OCI-LY7 (cell line): ENCODE measurements around the gene SALL1. TPM values are rescaled to one million over a fixed set of nuclear protein-coding genes. Genes with fewer than 3 reads are reported as not detected.

Source experiments
- BruUV-seq: library from RNA; stranded (reverse); fragments of 400-500 nt; replicated peaks from 2 replicates; lab custom pipeline; 2021; lab: Mats Ljungman, UMichigan
- CTCF ChIA-PET: fragments of 300-600 bp; sonication (Branson Sonifier 250); formaldehyde crosslinking; loops from one replicate; lab custom pipeline; 2022; ENCODE audit warnings: antibody characterized with exemption; ENCODE audit not compliant: unreplicated experiment; lab: Charles Lee
- POLR2A ChIA-PET: fragments of 300-600 bp; sonication (Branson Sonifier 250); formaldehyde crosslinking; loops from one replicate; lab custom pipeline; 2022; ENCODE audit warnings: antibody characterized with exemption; lab: Charles Lee
- DNase-seq: peaks from one replicate; pipeline ENCODE4 v3.0.0-alpha.2; 2015; ENCODE audit warnings: low spot score
- H2AFZ ChIP-seq: fragments of 200-600 bp; sonication (generic), shearing (Covaris generic); 2 replicates; pipeline ENCODE4 v1.6.1; 2014; ENCODE audit warnings: mild to moderate bottlenecking, antibody characterized with exemption, low read length, moderate library complexity
- H3K27ac ChIP-seq: fragments of 200-600 bp; sonication (generic); 2 replicates; pipeline ENCODE4 v1.5.1; 2014; ENCODE audit warnings: mixed run types, low read depth, mild to moderate bottlenecking, moderate library complexity, low read length, inconsistent platforms; ENCODE audit not compliant: poor library complexity, severe bottlenecking
- H3K36me3 ChIP-seq: fragments of 200-600 bp; sonication (generic); 2 replicates; pipeline ENCODE4 v1.6.1; 2014; ENCODE audit warnings: mild to moderate bottlenecking, antibody characterized with exemption, low read length, moderate library complexity, mixed read lengths; ENCODE audit not compliant: insufficient read depth
- H3K4me1 ChIP-seq: fragments of 200-600 bp; sonication (generic); 2 replicates; pipeline ENCODE4 v1.5.1; 2014; ENCODE audit warnings: mild to moderate bottlenecking, low read length; ENCODE audit not compliant: insufficient read depth, poor library complexity, severe bottlenecking
- H3K4me2 ChIP-seq: fragments of 200-600 bp; sonication (generic); 2 replicates; pipeline ENCODE4 v1.6.1; 2014; ENCODE audit warnings: mild to moderate bottlenecking, low read length
- H3K4me3 ChIP-seq: fragments of 200-600 bp; sonication (generic); 2 replicates; pipeline ENCODE4 v1.5.1; 2014; ENCODE audit warnings: mild to moderate bottlenecking, low read depth, low read length; ENCODE audit not compliant: poor library complexity, severe bottlenecking
- H3K79me2 ChIP-seq: fragments of 200-600 bp; sonication (generic); 2 replicates; pipeline ENCODE4 v1.6.1; 2016; ENCODE audit warnings: low read depth, mild to moderate bottlenecking, low read length, moderate library complexity, mixed read lengths; ENCODE audit not compliant: insufficient read depth
- H3K9me2 ChIP-seq: fragments of 200-600 bp; sonication (generic); 2 replicates; pipeline ENCODE4 v1.6.1; 2016; ENCODE audit warnings: mild to moderate bottlenecking, low read length, mixed read lengths; ENCODE audit not compliant: insufficient read depth
- H3K9me3 ChIP-seq: fragments of 200-600 bp; sonication (generic); 2 replicates; pipeline ENCODE4 v1.6.1; 2014; ENCODE audit warnings: mild to moderate bottlenecking, mixed run types, low read length, mixed read lengths
- H4K20me1 ChIP-seq: fragments of 200-600 bp; sonication (generic); 2 replicates; pipeline ENCODE4 v1.6.1; 2014; ENCODE audit warnings: mild to moderate bottlenecking, antibody characterized with exemption, low read length, moderate library complexity, mixed read lengths; ENCODE audit not compliant: insufficient read depth
- CTCF ChIP-seq: fragments of 200-600 bp; sonication (generic); conservative IDR thresholded peaks from 2 replicates; pipeline ENCODE4 v1.5.1; 2014; ENCODE audit warnings: mild to moderate bottlenecking, antibody characterized with exemption, low read length, moderate library complexity, mixed read lengths
- EZH2phosphoT487 ChIP-seq: fragments of 200-600 bp; sonication (generic); IDR thresholded peaks from 2 replicates; pipeline ENCODE4 v1.6.1; 2018; ENCODE audit warnings: low read depth, borderline replicate concordance, mild to moderate bottlenecking, mixed run types, antibody characterized with exemption, low read length, moderate library complexity, mixed read lengths
- intact Hi-C: fragments of 100-400 bp; cut with micrococcal nuclease; formaldehyde crosslinking; loops from one replicate; pipeline ENCODE4 v1.10.0; 2022; ENCODE audit not compliant: unreplicated experiment
- total RNA-seq, 2 experiments: library from RNA; depleted of rRNA in 1 of 2; stranded (reverse); fragments of >200 nt in 1 of 2; shearing (Covaris generic) in 1 of 2; gene quantifications; 2 replicates each; pipeline ENCODE4 v1.2.3, GENCODE V29; 2014 to 2022

Gene SALL1
- total RNA-seq, 2 experiments from 2014 or later: not detected

- H3K9me2 ChIP-seq: no peaks in the 10 kb centered on the region
- no peaks in the 10 kb centered on the region for H3K4me1 ChIP-seq
- no peaks in the 10 kb centered on the region for H3K9me3 ChIP-seq
- no peak overlapping the region for H2AFZ ChIP-seq
- ChIA-PET CTCF (no interaction called here), POLR2A (no interaction called here)
- no TSS peak for BruUV-seq
- no peak overlapping the region for H3K4me2 ChIP-seq
- no peak overlapping the region for H3K27ac ChIP-seq
- no peaks in the 10 kb centered on the region for H3K36me3 ChIP-seq
- no peak for DNase-seq
- no peaks in the 10 kb centered on the region for H3K79me2 ChIP-seq
- no peaks in the 10 kb centered on the region for H4K20me1 ChIP-seq
- H3K4me3 ChIP-seq: no peak overlapping the region
- TF ChIP-seq CTCF (no peak), EZH2phosphoT487 (no peak)
- intact Hi-C loops: no loop called here
Observed at GRCh38 chr16:51149251-51149661, 1.8 kb downstream of the SALL1 start.

- Histone ChIP-seq H3K9me2 (no peaks in the 10 kb centered on the region), H3K4me3 (no peak overlapping the region), H3K79me2 (no peaks in the 10 kb centered on the region), H3K9me3 (no peaks in the 10 kb centered on the region), H3K36me3 (no peaks in the 10 kb centered on the region), H3K4me1 (no peaks in the 10 kb centered on the region), H3K27ac (no peak overlapping the region), H4K20me1 (no peaks in the 10 kb centered on the region), H2AFZ (no peak overlapping the region), H3K4me2 (no peak overlapping the region)
- no peak for DNase-seq
- no TSS peak for BruUV-seq
- TF ChIP-seq CTCF (no peak), EZH2phosphoT487 (no peak)
- POLR2A ChIA-PET: interaction anchor here (0.8 kb wide), 1 partner anchor 16 kb away, joined by 3 read pairs; no protein-coding TSS in a partner anchor
- intact Hi-C loops: no loop called here
- CTCF ChIA-PET: no interaction called here
Observed at GRCh38 chr16:51148678-51149228, 2.3 kb downstream of the SALL1 start.

- no peak overlapping the region for H2AFZ ChIP-seq
- no peaks in the 10 kb centered on the region for H3K79me2 ChIP-seq
- no peaks in the 10 kb centered on the region for H3K4me1 ChIP-seq
- no peak for TF ChIP-seq CTCF
- no peak for TF ChIP-seq EZH2phosphoT487
- no peaks in the 10 kb centered on the region for H3K9me3 ChIP-seq
- no peak overlapping the region for H3K27ac ChIP-seq
- no peaks in the 10 kb centered on the region for H3K9me2 ChIP-seq
- no peak overlapping the region for H3K4me2 ChIP-seq
- no TSS peak for BruUV-seq
- DNase-seq: no peak
- intact Hi-C loops: no loop called here
- ChIA-PET POLR2A (interaction anchor here (0.8 kb wide), 1 partner anchor 15 kb away, joined by 3 read pairs; no protein-coding TSS in a partner anchor), CTCF (no interaction called here)
- H3K36me3 ChIP-seq: no peaks in the 10 kb centered on the region
- no peak overlapping the region for H3K4me3 ChIP-seq
- no peaks in the 10 kb centered on the region for H4K20me1 ChIP-seq
Observed at GRCh38 chr16:51147776-51148677, 3.0 kb downstream of the SALL1 start.
